K562 (cell line): ENCODE data around the gene FAAP100. TPM values are rescaled to one million over a fixed set of nuclear protein-coding genes. Genes with fewer than 3 reads are reported as not detected.

Experiments
- CBX3 ChIP-seq, 2 experiments: IDR thresholded peaks; 1 replicate in 1 of 2; 2 replicates in 1 of 2; pipeline ENCODE4 v1.6.1; 2012; ENCODE audit warnings: inconsistent platforms in 2 of 2, low read length in 2 of 2, borderline replicate concordance in 1 of 2, control low read depth in 1 of 2
- CCNT2 ChIP-seq: IDR thresholded peaks from 2 replicates; pipeline ENCODE4 v1.6.1; 2011; ENCODE audit warnings: borderline replicate concordance, low read depth, mild to moderate bottlenecking, moderate library complexity, mixed read lengths, low read length; ENCODE audit not compliant: insufficient read length; ENCODE audit errors: extremely low read depth
- CREM ChIP-seq: IDR thresholded peaks from 2 replicates; pipeline ENCODE4 v1.6.1; 2014; ENCODE audit warnings: antibody characterized with exemption, low read depth
- CSDE1 ChIP-seq, 2 experiments: fragments of 450-650 bp; IDR thresholded peaks; 2 replicates each; pipeline ENCODE4 v1.6.1; 2016; ENCODE audit warnings: mild to moderate bottlenecking in 1 of 2
- E2F4 ChIP-seq: sonication (generic); formaldehyde crosslinking; IDR thresholded peaks from 2 replicates; pipeline ENCODE4 v1.8.0; 2022; ENCODE audit warnings: mild to moderate bottlenecking, low read depth, missing genetic modification reagents
- LEF1 ChIP-seq: fragments of 450-650 bp; IDR thresholded peaks from 2 replicates; pipeline ENCODE4 v1.6.1; 2016; ENCODE audit warnings: mild to moderate bottlenecking
- MAFF ChIP-seq: IDR thresholded peaks from 2 replicates; pipeline ENCODE4 v1.6.1; 2012; ENCODE audit warnings: low read length, improper control_type of control experiment
- MBD1 ChIP-seq: fragments of 250-450 bp; sonication (Bioruptor Pico); IDR thresholded peaks from 2 replicates; pipeline ENCODE4 v1.8.0; 2022; ENCODE audit warnings: inconsistent platforms
- MNT ChIP-seq, 2 experiments: fragments of 450-650 bp; conservative IDR thresholded peaks; 2 replicates each; pipeline ENCODE4 v1.6.1; 2017; ENCODE audit warnings: mild to moderate bottlenecking in 2 of 2, moderate library complexity in 2 of 2
- PHF21A ChIP-seq: fragments of 450-650 bp; IDR thresholded peaks from 2 replicates; pipeline ENCODE4 v1.6.1; 2017; ENCODE audit warnings: low read depth, borderline replicate concordance
- RBFOX2 ChIP-seq: fragments of 200-400 bp; formaldehyde crosslinking; IDR thresholded peaks from 2 replicates; pipeline ENCODE4 v1.6.1; 2017; ENCODE audit warnings: low read depth, mild to moderate bottlenecking, low read length, moderate library complexity
- RNF2 ChIP-seq: sonication (generic); IDR thresholded peaks from 2 replicates; pipeline ENCODE4 v1.6.1; 2016
- SAP30 ChIP-seq: fragments of 200-600 bp; sonication (generic); IDR thresholded peaks from 2 replicates; pipeline ENCODE4 v1.6.1; 2012; ENCODE audit warnings: borderline replicate concordance, low read depth, mild to moderate bottlenecking, moderate library complexity, low read length, control low read depth, inconsistent platforms; ENCODE audit not compliant: insufficient read depth, poor library complexity, severe bottlenecking
- SMARCC2 ChIP-seq: fragments of 450-650 bp; IDR thresholded peaks from 2 replicates; pipeline ENCODE4 v1.6.1; 2017; ENCODE audit warnings: antibody characterized with exemption, moderate library complexity, mild to moderate bottlenecking, low read depth
- SRF ChIP-seq, 2 experiments: fragments of 250-450, 450-650 bp in 1 of 2; sonication (Bioruptor Pico) in 1 of 2; sonication (generic) in 1 of 2; formaldehyde crosslinking; IDR thresholded peaks; 2 replicates each; pipeline versions ENCODE4 v1.5.0 to v1.5.1; 2020 to 2022; ENCODE audit warnings: mild to moderate bottlenecking in 1 of 2, missing genetic modification reagents in 1 of 2
- STAT5B ChIP-seq: fragments of 250-450 bp; sonication (Bioruptor Pico); IDR thresholded peaks from 2 replicates; pipeline ENCODE4 v1.8.0; 2021; ENCODE audit warnings: mild to moderate bottlenecking, inconsistent platforms
- TCF15 ChIP-seq: fragments of 250-450 bp; sonication (Bioruptor Pico); IDR thresholded peaks from 2 replicates; pipeline ENCODE4 v1.8.0; 2022; ENCODE audit warnings: moderate library complexity, mild to moderate bottlenecking, inconsistent platforms
- USF2 ChIP-seq: sonication (generic); formaldehyde crosslinking; IDR thresholded peaks from 2 replicates; pipeline ENCODE4 v1.5.0; 2020; ENCODE audit warnings: missing genetic modification reagents
- ZBTB2 ChIP-seq: fragments of 450-650 bp; IDR thresholded peaks from 2 replicates; pipeline ENCODE4 v1.6.1; 2016; ENCODE audit warnings: antibody characterized with exemption
- ZNF263 ChIP-seq: sonication (generic); formaldehyde crosslinking; IDR thresholded peaks from 2 replicates; pipeline ENCODE4 v1.8.0; 2022; ENCODE audit warnings: mild to moderate bottlenecking, missing genetic modification reagents, borderline replicate concordance
- ZNF583 ChIP-seq: fragments of 250-450 bp; sonication (Bioruptor Pico); IDR thresholded peaks from 2 replicates; pipeline ENCODE4 v1.4.0; 2020
- ZNF696 ChIP-seq: fragments of 250-450 bp; sonication (Bioruptor Pico); conservative IDR thresholded peaks from 2 replicates; pipeline ENCODE4 v1.4.0; 2020; ENCODE audit warnings: mild to moderate bottlenecking, moderate library complexity
- polyA plus RNA-seq, 8 experiments: library from polyadenylated mRNA; depleted of rRNA in 4 of 8; stranded (reverse) in 5 of 8; unstranded in 3 of 8; fragments of >200 nt; fragmentation: Nextera tagmentation in 2 of 8; fragmentation: Illumina TruSeq in 1 of 8; extraction: Ambion mirVana in 2 of 8; extraction: Trizol in 1 of 8; gene quantifications; 2 replicates each; pipeline versions ENCODE4 v1.2.1 to v1.2.3, GENCODE V29; 2011 to 2014; ENCODE audit warnings: inconsistent platforms in 1 of 8, missing spikeins in 1 of 8
- total RNA-seq, 7 experiments: library from RNA; depleted of rRNA in 6 of 7; stranded (reverse); fragments of >200 nt in 6 of 7; fragmentation: Illumina TruSeq in 2 of 7; extraction: Trizol in 2 of 7; gene quantifications; 2 replicates each; pipeline versions ENCODE4 v1.2.1 to v1.2.3, GENCODE V29; 2011 to 2021; ENCODE audit warnings: low replicate concordance in 1 of 7

FAAP100 gene
- total and polyA plus RNA-seq, 9 of the 15 experiments (the other 6 are each of a cell fraction or from before 2014, with no cell fraction given): 0.31 to 51.2 (median 12.6) TPM

GRCh38 chr17:81553616-81554181 is 1.5 kb upstream of the FAAP100 start (continued):
- TF ChIP-seq ZBTB2 (no peak), CSDE1 (IDR thresholded peaks at IDR 0.05) (no peak), LEF1 (no peak), ZNF583 (CRISPR knock-in tag) (no peak), E2F4 (CRISPR knock-in tag) (no peak), STAT5B (CRISPR knock-in tag) (no peak), CREM (no peak), MAFF (no peak), ZNF263 (CRISPR knock-in tag) (peak; percentile 30), USF2 (CRISPR knock-in tag) (peak; percentile 64; the same call in 1 of the 2 replicates), RBFOX2 (no peak), TCF15 (no peak), CBX3 (IDR thresholded peaks at IDR 0.05; ENCODE audit: borderline replicate concordance in 1 of 2, low read length in 2 of 2) (no peak), SRF (CRISPR knock-in tag; IDR thresholded peaks at IDR 0.05) (no peak), CCNT2 (no peak), RNF2 (no peak), MNT (conservative IDR thresholded peaks at IDR 0.05) (no peak), SMARCC2 (no peak), PHF21A (no peak), MBD1 (CRISPR knock-in tag) (no peak), SAP30 (no peak), ZNF696 (CRISPR knock-in tag) (no peak)
